Neural cell (in vitro differentiated cells): ENCODE results near the gene S100P. TPM values are rescaled to one million over a fixed set of nuclear protein-coding genes. Genes with fewer than 3 reads are reported as not detected.

Experiments
- H2AFZ ChIP-seq: fragments of 200-600, 300-800 bp; sonication (generic), shearing (Covaris generic); 2 replicates; pipeline ENCODE4 v1.6.0; 2014; ENCODE audit warnings: low read depth, mild to moderate bottlenecking, antibody characterized with exemption, low read length, moderate library complexity
- H3F3A ChIP-seq: fragments of 200-600 bp; shearing (Covaris generic); 2 replicates; pipeline ENCODE4 v1.6.1; 2016; ENCODE audit warnings: mild to moderate bottlenecking, moderate library complexity, mixed read lengths, antibody characterized with exemption, low read length; ENCODE audit not compliant: insufficient read depth, poor library complexity, severe bottlenecking
- H3K27ac ChIP-seq: fragments of 200-600, 300-800 bp; sonication (generic), shearing (Covaris generic); 2 replicates; pipeline ENCODE4 v1.5.1; 2014; ENCODE audit warnings: mild to moderate bottlenecking, low read length, moderate library complexity
- H3K27me3 ChIP-seq: fragments of 300-800, 200-600 bp; sonication (generic), shearing (Covaris generic); 2 replicates; pipeline ENCODE4 v1.6.0; 2014; ENCODE audit warnings: mild to moderate bottlenecking, low read depth, low read length, moderate library complexity; ENCODE audit not compliant: insufficient read depth
- H3K36me3 ChIP-seq: fragments of 300-800, 200-600 bp; sonication (generic), shearing (Covaris generic); 2 replicates; pipeline ENCODE4 v1.5.1; 2014; ENCODE audit warnings: mild to moderate bottlenecking, antibody characterized with exemption, low read length, moderate library complexity; ENCODE audit not compliant: insufficient read depth
- H3K4me2 ChIP-seq: fragments of 300-800, 200-600 bp; sonication (generic), shearing (Covaris generic); 2 replicates; pipeline ENCODE4 v1.6.0; 2014; ENCODE audit warnings: mild to moderate bottlenecking, low read length
- H3K4me3 ChIP-seq: fragments of 300-800, 200-600 bp; sonication (generic), shearing (Covaris generic); 2 replicates; pipeline ENCODE4 v1.5.1; 2014; ENCODE audit warnings: mild to moderate bottlenecking, low read length, moderate library complexity
- H3K79me2 ChIP-seq: fragments of 200-600 bp; shearing (Covaris generic); replicated peaks from 2 replicates; pipeline ENCODE4 v1.6.0; 2014; ENCODE audit warnings: mild to moderate bottlenecking, low read length, moderate library complexity; ENCODE audit not compliant: insufficient read depth
- H3K9ac ChIP-seq: fragments of 300-800, 200-600 bp; sonication (generic), shearing (Covaris generic); 2 replicates; pipeline ENCODE4 v1.6.1; 2016; ENCODE audit warnings: mild to moderate bottlenecking, low read length, mixed read lengths
- H3K9me2 ChIP-seq: fragments of 200-600 bp; shearing (Covaris generic); 2 replicates; pipeline ENCODE4 v1.6.1; 2016; ENCODE audit warnings: mild to moderate bottlenecking, low read length, mixed read lengths; ENCODE audit not compliant: insufficient read depth
- H3K9me3 ChIP-seq: fragments of 200-600, 300-800 bp; sonication (generic), shearing (Covaris generic); 2 replicates; pipeline ENCODE4 v1.6.1; 2016; ENCODE audit warnings: mild to moderate bottlenecking, mixed run types, low read length, moderate library complexity, mixed read lengths
- H4K20me1 ChIP-seq: fragments of 200-600 bp; shearing (Covaris generic); 2 replicates; pipeline ENCODE4 v1.6.1; 2016; ENCODE audit warnings: mild to moderate bottlenecking, mixed run types; ENCODE audit not compliant: insufficient read depth
- CTCF ChIP-seq: fragments of 450-650 bp; IDR thresholded peaks from 2 replicates; pipeline ENCODE4 v1.5.1; 2014; ENCODE audit warnings: antibody characterized with exemption, mild to moderate bottlenecking, moderate library complexity; ENCODE audit not compliant: poor library complexity, severe bottlenecking
- EP300 ChIP-seq: fragments of 450-650 bp; conservative IDR thresholded peaks from 2 replicates; pipeline ENCODE4 v1.6.1; 2014; ENCODE audit warnings: antibody characterized with exemption, mild to moderate bottlenecking, moderate library complexity; ENCODE audit not compliant: poor library complexity, severe bottlenecking
- EZH2 ChIP-seq: fragments of 200-600, 300-800 bp; shearing (Covaris generic), sonication (generic); IDR thresholded peaks from 2 replicates; pipeline ENCODE4 v1.6.1; 2014; ENCODE audit warnings: antibody characterized with exemption, low read length, borderline replicate concordance, mild to moderate bottlenecking; ENCODE audit not compliant: insufficient read depth, poor library complexity, severe bottlenecking
- MXI1 ChIP-seq: fragments of 450-650 bp; conservative IDR thresholded peaks from 2 replicates; pipeline ENCODE4 v1.6.1; 2014; ENCODE audit warnings: antibody characterized with exemption, mild to moderate bottlenecking; ENCODE audit not compliant: poor library complexity, severe bottlenecking
- POLR2AphosphoS5 ChIP-seq: IDR thresholded peaks from 2 replicates; pipeline ENCODE4 v1.6.1; 2012
- RAD21 ChIP-seq: fragments of 450-650 bp; conservative IDR thresholded peaks from 2 replicates; pipeline ENCODE4 v1.6.1; 2014; ENCODE audit warnings: antibody characterized with exemption, mild to moderate bottlenecking, moderate library complexity
- SMC3 ChIP-seq: fragments of 450-650 bp; conservative IDR thresholded peaks from 2 replicates; pipeline ENCODE4 v1.6.1; 2014; ENCODE audit warnings: antibody characterized with exemption, mild to moderate bottlenecking, moderate library complexity; ENCODE audit not compliant: poor library complexity
- TAF1 ChIP-seq: IDR thresholded peaks from 2 replicates; pipeline ENCODE4 v1.6.1; 2012; ENCODE audit warnings: low read depth
- polyA plus RNA-seq: library from polyadenylated mRNA; depleted of rRNA; stranded (reverse); fragments of >200 nt; gene quantifications from 2 replicates; pipeline ENCODE4 v1.2.3, GENCODE V29; 2014
- TF ChIP-seq, protein P1 (sequence below): IDR thresholded peaks from 2 replicates; pipeline ENCODE4 v1.6.1; 2012; ENCODE audit warnings: borderline replicate concordance

S100P gene
- polyA plus RNA-seq, 1 donor from 2014 or later = not detected

- Histone ChIP-seq H3F3A (no peaks in the 10 kb centered on the region), H3K9me3 (no peaks in the 10 kb centered on the region)
- no peak for TF ChIP-seq CTCF
- TF ChIP-seq MXI1 = no peak
- TF ChIP-seq SMC3 = no peak
- TF ChIP-seq POLR2AphosphoS5 = no peak
- TF ChIP-seq RAD21 = no peak
- TF ChIP-seq TAF1 = no peak
- no peak for TF ChIP-seq EZH2
- TF ChIP-seq, protein P1, sequence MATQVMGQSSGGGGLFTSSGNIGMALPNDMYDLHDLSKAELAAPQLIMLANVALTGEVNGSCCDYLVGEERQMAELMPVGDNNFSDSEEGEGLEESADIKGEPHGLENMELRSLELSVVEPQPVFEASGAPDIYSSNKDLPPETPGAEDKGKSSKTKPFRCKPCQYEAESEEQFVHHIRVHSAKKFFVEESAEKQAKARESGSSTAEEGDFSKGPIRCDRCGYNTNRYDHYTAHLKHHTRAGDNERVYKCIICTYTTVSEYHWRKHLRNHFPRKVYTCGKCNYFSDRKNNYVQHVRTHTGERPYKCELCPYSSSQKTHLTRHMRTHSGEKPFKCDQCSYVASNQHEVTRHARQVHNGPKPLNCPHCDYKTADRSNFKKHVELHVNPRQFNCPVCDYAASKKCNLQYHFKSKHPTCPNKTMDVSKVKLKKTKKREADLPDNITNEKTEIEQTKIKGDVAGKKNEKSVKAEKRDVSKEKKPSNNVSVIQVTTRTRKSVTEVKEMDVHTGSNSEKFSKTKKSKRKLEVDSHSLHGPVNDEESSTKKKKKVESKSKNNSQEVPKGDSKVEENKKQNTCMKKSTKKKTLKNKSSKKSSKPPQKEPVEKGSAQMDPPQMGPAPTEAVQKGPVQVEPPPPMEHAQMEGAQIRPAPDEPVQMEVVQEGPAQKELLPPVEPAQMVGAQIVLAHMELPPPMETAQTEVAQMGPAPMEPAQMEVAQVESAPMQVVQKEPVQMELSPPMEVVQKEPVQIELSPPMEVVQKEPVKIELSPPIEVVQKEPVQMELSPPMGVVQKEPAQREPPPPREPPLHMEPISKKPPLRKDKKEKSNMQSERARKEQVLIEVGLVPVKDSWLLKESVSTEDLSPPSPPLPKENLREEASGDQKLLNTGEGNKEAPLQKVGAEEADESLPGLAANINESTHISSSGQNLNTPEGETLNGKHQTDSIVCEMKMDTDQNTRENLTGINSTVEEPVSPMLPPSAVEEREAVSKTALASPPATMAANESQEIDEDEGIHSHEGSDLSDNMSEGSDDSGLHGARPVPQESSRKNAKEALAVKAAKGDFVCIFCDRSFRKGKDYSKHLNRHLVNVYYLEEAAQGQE = no peak
- no peak for TF ChIP-seq EP300
These were observed 25.4 kb downstream of the S100P start for GRCh38 chr4:6718932-6719610.

GRCh38 chr4:6719611-6720179 is 26.0 kb downstream of the S100P start:
- Histone ChIP-seq H3F3A (no peaks in the 10 kb centered on the region), H3K36me3 (no peaks in the 10 kb centered on the region), H3K9ac (no peak overlapping the region), H2AFZ (no peak overlapping the region), H4K20me1 (no peaks in the 10 kb centered on the region), H3K27me3 (no peaks in the 10 kb centered on the region), H3K9me3 (no peaks in the 10 kb centered on the region), H3K4me2 (no peak overlapping the region), H3K27ac (no peak overlapping the region), H3K9me2 (no peaks in the 10 kb centered on the region), H3K79me2 (peaks cover 21% of the 10 kb centered on the region), H3K4me3 (no peak overlapping the region)
- TF ChIP-seq CTCF = no peak
- TF ChIP-seq RAD21 = no peak
- TF ChIP-seq POLR2AphosphoS5 = no peak

More at GRCh38 chr4:6718932-6719610, 25.4 kb downstream of the S100P start:
- Histone ChIP-seq H3K4me2 (no peak overlapping the region), H3K27me3 (no peaks in the 10 kb centered on the region), H3K27ac (no peak overlapping the region), H3K9me2 (no peaks in the 10 kb centered on the region), H2AFZ (no peak overlapping the region), H3K36me3 (no peaks in the 10 kb centered on the region), H3K4me3 (no peak overlapping the region), H3K9ac (no peak overlapping the region), H4K20me1 (no peaks in the 10 kb centered on the region), H3K79me2 (peaks cover 21% of the 10 kb centered on the region)
